Hepatocyte (in vitro differentiated cells): ENCODE results near the gene DRAXIN. TPM values are rescaled to one million over a fixed set of nuclear protein-coding genes. Genes with fewer than 3 reads are reported as not detected.

Experiments used
- DNase-seq: peaks from one replicate; pipeline ENCODE4 v3.0.0-alpha.2; 2016; ENCODE audit warnings: low spot score
- H2AFZ ChIP-seq: fragments of 200-600 bp; sonication (generic); 2 replicates; pipeline ENCODE4 v1.6.0; 2016; ENCODE audit warnings: antibody characterized with exemption, mild to moderate bottlenecking
- H3K27ac ChIP-seq: fragments of 200-600 bp; sonication (generic); 2 replicates; pipeline ENCODE4 v1.5.1; 2016; ENCODE audit warnings: mild to moderate bottlenecking
- H3K27me3 ChIP-seq: fragments of 200-600 bp; sonication (generic); 2 replicates; pipeline ENCODE4 v1.6.1; 2016
- H3K36me3 ChIP-seq: fragments of 200-600 bp; sonication (generic); replicated peaks from 2 replicates; pipeline ENCODE4 v1.5.1; 2016; ENCODE audit warnings: low read depth; ENCODE audit not compliant: insufficient read depth
- H3K4me1 ChIP-seq: fragments of 200-600 bp; sonication (generic); 2 replicates; pipeline ENCODE4 v1.5.1; 2016; ENCODE audit warnings: mild to moderate bottlenecking, moderate library complexity; ENCODE audit not compliant: insufficient read depth
- H3K4me2 ChIP-seq: fragments of 200-600 bp; sonication (generic); 2 replicates; pipeline ENCODE4 v1.6.0; 2016
- H3K4me3 ChIP-seq: fragments of 200-600 bp; sonication (generic); 2 replicates; pipeline ENCODE4 v1.5.1; 2016; ENCODE audit warnings: mild to moderate bottlenecking
- H3K79me2 ChIP-seq: fragments of 200-600 bp; sonication (generic); 2 replicates; pipeline ENCODE4 v1.6.0; 2017; ENCODE audit warnings: mild to moderate bottlenecking
- H3K9me2 ChIP-seq: fragments of 200-600 bp; sonication (generic); replicated peaks from 2 replicates; pipeline ENCODE4 v1.6.0; 2017; ENCODE audit warnings: mild to moderate bottlenecking; ENCODE audit not compliant: insufficient read depth
- H3K9me3 ChIP-seq: fragments of 200-600 bp; sonication (generic); 2 replicates; pipeline ENCODE4 v1.5.1; 2016; ENCODE audit warnings: low read depth, mild to moderate bottlenecking
- H4K20me1 ChIP-seq: fragments of 200-600 bp; sonication (generic); 2 replicates; pipeline ENCODE4 v1.6.0; 2016; ENCODE audit warnings: mild to moderate bottlenecking; ENCODE audit not compliant: insufficient read depth, poor library complexity, severe bottlenecking
- EZH2 ChIP-seq: fragments of 200-600 bp; sonication (generic); IDR thresholded peaks from 2 replicates; pipeline ENCODE4 v1.6.1; 2016; ENCODE audit warnings: antibody characterized with exemption, mild to moderate bottlenecking, borderline replicate concordance
- EZH2phosphoT487 ChIP-seq: fragments of 200-600 bp; sonication (generic); IDR thresholded peaks from one replicate; pipeline ENCODE4 v1.6.1; 2018; ENCODE audit warnings: antibody characterized with exemption, mild to moderate bottlenecking, low read depth, moderate library complexity; ENCODE audit not compliant: unreplicated experiment, severe bottlenecking
- WGBS: methylation state at CpG from one replicate; pipeline ENCODE4 v1.1.6; 2016; ENCODE audit warnings: low lambda C conversion rate; ENCODE audit errors: missing lambda C conversion rate; 5-methylcytosine and 5-hydroxymethylcytosine counted together
- polyA plus RNA-seq: library from polyadenylated mRNA; unstranded; fragments of >200 nt; fragmentation: Nextera tagmentation; extraction: Ambion mirVana; gene quantifications from 2 replicates; pipeline ENCODE4 v1.2.1, GENCODE V29; 2016
- total RNA-seq: library from RNA; depleted of rRNA; stranded (reverse); fragments of >200 nt; gene quantifications from 2 replicates; pipeline ENCODE4 v1.2.3, GENCODE V29; 2014
- TF ChIP-seq, protein P1 (sequence below): fragments of 200-600 bp; sonication (generic); IDR thresholded peaks from 2 replicates; pipeline ENCODE4 v1.5.1; 2016; ENCODE audit warnings: antibody characterized with exemption, mild to moderate bottlenecking; ENCODE audit not compliant: poor library complexity

DRAXIN gene
- total and polyA plus RNA-seq, 2 experiments from 2014 or later, result 0.60 TPM; not detected in 1

DNA sequence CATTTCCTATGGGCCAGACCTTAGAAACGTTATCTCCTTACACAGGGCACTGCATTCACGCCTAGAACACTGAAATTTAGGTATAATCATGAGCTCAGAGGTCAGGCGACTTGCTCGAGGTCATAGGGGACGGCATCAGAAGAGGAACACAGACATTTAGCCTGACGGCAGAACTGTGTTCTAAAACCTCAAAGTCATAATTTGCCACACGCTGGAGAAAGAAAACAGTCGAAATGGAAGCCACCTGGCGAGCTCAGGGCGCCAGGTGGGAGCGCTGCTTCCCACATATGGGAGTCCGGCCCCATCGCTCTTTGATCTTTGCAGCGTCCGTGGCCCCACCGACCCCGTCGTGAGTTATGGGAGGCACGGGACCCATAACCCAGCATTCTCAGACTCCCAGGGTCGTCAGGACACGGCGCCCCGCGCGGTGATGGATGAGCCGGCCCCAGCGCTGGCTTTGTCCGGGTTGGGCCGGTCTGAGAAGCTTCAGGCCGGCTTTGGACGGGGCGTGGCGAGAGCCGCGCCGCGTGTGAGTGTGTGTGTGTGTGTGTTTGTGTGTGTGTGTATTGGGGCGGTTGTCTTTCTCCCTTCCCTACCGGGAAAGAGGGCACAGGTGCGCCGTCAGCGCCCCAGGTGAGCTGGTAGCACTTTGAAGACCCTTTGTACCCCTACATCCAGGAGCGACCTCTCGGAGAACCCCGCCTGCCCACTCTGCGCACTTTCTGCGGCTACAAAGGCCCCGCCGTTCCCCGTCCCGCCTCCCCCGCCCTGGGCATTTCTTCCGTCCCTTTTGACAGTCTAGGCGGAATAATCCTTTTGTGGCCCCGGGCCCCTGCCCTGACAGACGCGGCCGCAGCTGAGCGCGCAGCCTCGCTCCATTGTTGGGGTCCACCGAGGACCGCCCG is 861 bp upstream of the DRAXIN start:
- no peak overlapping the region for H3K27ac ChIP-seq
- H3K27me3 ChIP-seq, result peaks cover 51% of the 10 kb centered on the region
- peaks cover 6% of the 10 kb centered on the region for H3K4me1 ChIP-seq
- peak; percentile 72 for DNase-seq
- no peaks in the 10 kb centered on the region for H3K9me2 ChIP-seq
- TF ChIP-seq EZH2phosphoT487, result no peak
- TF ChIP-seq, protein P1, sequence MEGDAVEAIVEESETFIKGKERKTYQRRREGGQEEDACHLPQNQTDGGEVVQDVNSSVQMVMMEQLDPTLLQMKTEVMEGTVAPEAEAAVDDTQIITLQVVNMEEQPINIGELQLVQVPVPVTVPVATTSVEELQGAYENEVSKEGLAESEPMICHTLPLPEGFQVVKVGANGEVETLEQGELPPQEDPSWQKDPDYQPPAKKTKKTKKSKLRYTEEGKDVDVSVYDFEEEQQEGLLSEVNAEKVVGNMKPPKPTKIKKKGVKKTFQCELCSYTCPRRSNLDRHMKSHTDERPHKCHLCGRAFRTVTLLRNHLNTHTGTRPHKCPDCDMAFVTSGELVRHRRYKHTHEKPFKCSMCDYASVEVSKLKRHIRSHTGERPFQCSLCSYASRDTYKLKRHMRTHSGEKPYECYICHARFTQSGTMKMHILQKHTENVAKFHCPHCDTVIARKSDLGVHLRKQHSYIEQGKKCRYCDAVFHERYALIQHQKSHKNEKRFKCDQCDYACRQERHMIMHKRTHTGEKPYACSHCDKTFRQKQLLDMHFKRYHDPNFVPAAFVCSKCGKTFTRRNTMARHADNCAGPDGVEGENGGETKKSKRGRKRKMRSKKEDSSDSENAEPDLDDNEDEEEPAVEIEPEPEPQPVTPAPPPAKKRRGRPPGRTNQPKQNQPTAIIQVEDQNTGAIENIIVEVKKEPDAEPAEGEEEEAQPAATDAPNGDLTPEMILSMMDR, result peak; percentile 21
- peak overlapping the region; percentile 42 for H3K4me3 ChIP-seq
- H4K20me1 ChIP-seq, result no peaks in the 10 kb centered on the region
- no peaks in the 10 kb centered on the region for H3K36me3 ChIP-seq
- peak overlapping the region; percentile 95 for H3K4me2 ChIP-seq
- no peaks in the 10 kb centered on the region for H3K9me3 ChIP-seq
- no peaks in the 10 kb centered on the region for H3K79me2 ChIP-seq
- WGBS, result 2% methylated on average over 58 of the region's 64 CpGs
- peak overlapping the region; percentile 60 for H2AFZ ChIP-seq

DNA sequence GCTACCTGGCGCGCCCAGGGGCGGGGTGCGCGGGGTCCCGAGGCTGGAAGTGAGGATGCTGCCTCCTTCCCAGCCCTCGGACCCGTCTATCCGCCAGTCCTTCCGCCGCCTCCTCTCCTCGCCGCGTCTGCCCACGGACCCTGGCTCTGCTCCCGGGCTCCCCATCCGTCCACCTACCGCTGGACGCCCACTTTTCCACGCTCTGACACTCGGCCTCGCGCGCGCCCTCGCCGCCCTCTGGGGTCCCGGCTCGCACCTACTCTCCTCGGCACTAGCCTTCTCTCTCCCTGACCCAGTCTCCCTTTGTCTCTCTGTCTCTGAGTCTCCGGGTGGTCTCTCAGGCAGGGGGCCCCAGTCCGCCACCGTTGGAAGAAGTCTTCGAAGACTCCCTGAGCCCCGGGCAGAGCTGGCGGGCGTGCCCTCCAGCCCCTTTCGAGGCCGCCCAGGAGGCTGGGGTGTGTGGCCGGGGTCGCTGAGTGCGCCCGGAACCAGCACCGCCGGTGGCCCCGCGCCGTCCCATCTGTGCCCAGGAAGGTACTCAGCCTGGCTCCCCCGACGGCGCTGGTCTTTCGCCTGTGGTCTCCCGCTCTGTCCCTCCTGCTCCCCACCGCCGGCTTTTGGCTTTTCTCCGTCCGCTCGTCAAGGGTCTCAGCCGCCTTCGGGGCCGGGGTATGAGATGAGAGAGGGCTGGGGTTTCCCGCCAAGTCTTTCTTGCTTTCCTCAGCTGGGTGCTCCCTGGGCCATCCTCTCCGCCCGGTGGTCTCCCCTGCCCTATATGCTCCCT is 610 bp downstream of the DRAXIN start:
- peak overlapping the region; percentile 42 for H3K4me3 ChIP-seq
- no peak for DNase-seq

DNA sequence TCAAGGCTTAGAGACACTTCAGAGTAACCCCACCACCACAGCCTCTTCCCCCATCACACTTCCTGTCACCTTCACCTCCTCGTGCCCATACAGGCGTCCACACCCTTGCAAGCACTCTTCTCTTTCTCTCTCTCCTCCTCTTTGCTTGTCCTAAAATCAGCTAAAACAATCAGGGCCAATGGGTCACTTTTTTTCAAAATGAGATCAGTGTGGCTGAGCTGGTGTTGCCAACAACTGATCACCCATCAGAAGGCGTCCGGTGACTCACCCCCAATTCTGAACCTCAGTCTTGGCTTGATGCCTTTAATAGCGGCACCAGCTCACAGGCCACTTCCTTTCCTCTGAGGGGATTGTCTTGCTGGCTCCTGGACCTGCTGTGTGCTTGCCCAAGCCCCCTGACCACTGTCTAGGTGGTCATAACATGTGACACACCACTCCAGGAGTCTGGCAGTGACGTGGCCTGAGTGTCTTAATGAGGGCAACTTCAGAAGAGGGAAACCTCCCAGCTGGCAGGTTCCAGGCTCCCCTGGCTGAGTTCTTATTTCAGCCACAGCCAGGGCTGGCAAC is 1.6 kb downstream of the DRAXIN start:
- Histone ChIP-seq H3K4me2 (no peak overlapping the region), H3K27me3 (peaks cover 51% of the 10 kb centered on the region), H3K4me3 (no peak overlapping the region), H3K79me2 (no peaks in the 10 kb centered on the region), H3K27ac (no peak overlapping the region), H3K9me2 (no peaks in the 10 kb centered on the region), H3K4me1 (peaks cover 6% of the 10 kb centered on the region), H3K36me3 (no peaks in the 10 kb centered on the region), H2AFZ (no peak overlapping the region), H4K20me1 (no peaks in the 10 kb centered on the region), H3K9me3 (no peaks in the 10 kb centered on the region)
- WGBS, result 57% methylated on average over 6 of the region's 6 CpGs
- no peak for DNase-seq
- TF ChIP-seq, protein P1, result no peak
- TF ChIP-seq EZH2 (no peak), EZH2phosphoT487 (no peak)

More for the DNA sequence above, 610 bp downstream of the DRAXIN start:
- H3K9me2 ChIP-seq, result no peaks in the 10 kb centered on the region
- H2AFZ ChIP-seq, result no peak overlapping the region
- H3K4me1 ChIP-seq, result peaks cover 6% of the 10 kb centered on the region
- no peak overlapping the region for H3K27ac ChIP-seq
- no peaks in the 10 kb centered on the region for H3K36me3 ChIP-seq
- H3K79me2 ChIP-seq, result no peaks in the 10 kb centered on the region
- H3K27me3 ChIP-seq, result peaks cover 51% of the 10 kb centered on the region
- peak; percentile 75 for TF ChIP-seq EZH2
- TF ChIP-seq, protein P1, result no peak
- H3K4me2 ChIP-seq, result peak overlapping the region; percentile 95
- 13% methylated on average over 49 of the region's 64 CpGs for WGBS
- no peaks in the 10 kb centered on the region for H3K9me3 ChIP-seq
- H4K20me1 ChIP-seq, result no peaks in the 10 kb centered on the region
